ACHN (cell line): ENCODE data around the gene TBC1D16.
A peak's percentile ranks its signal among the peaks of the same experiment; 100 is the strongest.

Source experiments
- DNase-seq: peaks from one replicate; pipeline ENCODE4 v3.0.0-alpha.2; 2015
- in situ Hi-C: cut with HindIII; loops from 2 replicates; pipeline ENCODE4 v1.10.0; 2017; ENCODE audit warnings: low sequenced_read_pairs, low pct_ligation_motif_present, low pct_unique_long_range_greater_than_20kb

TBC1D16 gene

GRCh38 chr17:79916991-79917901 lies 118.4 kb downstream of the TBC1D16 start:
- DNase-seq = no peak
- in situ Hi-C loops = no loop called here

GRCh38 chr17:79916506-79916905 lies 119.2 kb downstream of the TBC1D16 start:
- DNase-seq = no peak
- in situ Hi-C loops = no loop called here

GRCh38 chr17:79915850-79916430 lies 119.7 kb downstream of the TBC1D16 start:
- in situ Hi-C loops = no loop called here
- peak; percentile 67 for DNase-seq

GRCh38 chr17:79914813-79915740 lies 120.6 kb downstream of the TBC1D16 start:
- in situ Hi-C loops = no loop called here
- no peak for DNase-seq

- no peak for DNase-seq
- in situ Hi-C loops = no loop called here
These were observed 121.5 kb downstream of the TBC1D16 start for GRCh38 chr17:79913896-79914812.

GRCh38 chr17:79913451-79913850 lies 122.2 kb downstream of the TBC1D16 start:
- in situ Hi-C loops = no loop called here
- no peak for DNase-seq

- in situ Hi-C loops = no loop called here
- DNase-seq = no peak
These were observed 122.9 kb downstream of the TBC1D16 start for GRCh38 chr17:79912552-79913330.

- in situ Hi-C loops = no loop called here
- no peak for DNase-seq
These were observed 124.0 kb downstream of the TBC1D16 start for GRCh38 chr17:79911430-79912399.

- in situ Hi-C loops = no loop called here
- DNase-seq = no peak
These were observed 124.7 kb downstream of the TBC1D16 start for GRCh38 chr17:79910985-79911361.

- in situ Hi-C loops = no loop called here
- no peak for DNase-seq
These were observed 126.6 kb downstream of the TBC1D16 start for GRCh38 chr17:79909121-79909520.

GRCh38 chr17:79907850-79908249 lies 127.8 kb downstream of the TBC1D16 start:
- no peak for DNase-seq
- in situ Hi-C loops = no loop called here

GRCh38 chr17:79907217-79907715 lies 128.4 kb downstream of the TBC1D16 start:
- no peak for DNase-seq
- in situ Hi-C loops = no loop called here

- in situ Hi-C loops = no loop called here
- DNase-seq = peak; percentile 20
These were observed 129.8 kb downstream of the TBC1D16 start for GRCh38 chr17:79905832-79906231.

GRCh38 chr17:79904865-79905264 lies 130.8 kb downstream of the TBC1D16 start:
- no peak for DNase-seq
- in situ Hi-C loops = no loop called here

- in situ Hi-C loops = no loop called here
- no peak for DNase-seq
These were observed 133.4 kb downstream of the TBC1D16 start for GRCh38 chr17:79902146-79902791.

- in situ Hi-C loops = no loop called here
- no peak for DNase-seq
These were observed 134.5 kb downstream of the TBC1D16 start for GRCh38 chr17:79901131-79901530.
